GM13977 (cell line): Measurements from ENCODE around the gene ONECUT2.
"Not testable (repeated sequence)": the region's sequence is repeated elsewhere in the genome, so short reads cannot be mapped to it uniquely, and the experiment has no call there.

Experiments
- DNase-seq: peaks from one replicate; pipeline ENCODE4 v3.0.0; 2012; ENCODE audit warnings: low spot score
- in situ Hi-C: fragments of 300-500 bp; cut with MboI; formaldehyde crosslinking; loops from one replicate; pipeline ENCODE4 v1.12.0; 2022; ENCODE audit warnings: low sequenced_read_pairs, low pct_unique_long_range_greater_than_20kb, mixed read lengths, inconsistent platforms; ENCODE audit not compliant: unreplicated experiment
- TF ChIP-seq, protein P1 (sequence below): IDR thresholded peaks from 2 replicates; pipeline ENCODE4 v1.5.1; 2012; ENCODE audit warnings: mild to moderate bottlenecking, control low read depth; ENCODE audit not compliant: insufficient read depth; ENCODE audit errors: extremely low read depth, missing control alignments

ONECUT2 gene

DNA sequence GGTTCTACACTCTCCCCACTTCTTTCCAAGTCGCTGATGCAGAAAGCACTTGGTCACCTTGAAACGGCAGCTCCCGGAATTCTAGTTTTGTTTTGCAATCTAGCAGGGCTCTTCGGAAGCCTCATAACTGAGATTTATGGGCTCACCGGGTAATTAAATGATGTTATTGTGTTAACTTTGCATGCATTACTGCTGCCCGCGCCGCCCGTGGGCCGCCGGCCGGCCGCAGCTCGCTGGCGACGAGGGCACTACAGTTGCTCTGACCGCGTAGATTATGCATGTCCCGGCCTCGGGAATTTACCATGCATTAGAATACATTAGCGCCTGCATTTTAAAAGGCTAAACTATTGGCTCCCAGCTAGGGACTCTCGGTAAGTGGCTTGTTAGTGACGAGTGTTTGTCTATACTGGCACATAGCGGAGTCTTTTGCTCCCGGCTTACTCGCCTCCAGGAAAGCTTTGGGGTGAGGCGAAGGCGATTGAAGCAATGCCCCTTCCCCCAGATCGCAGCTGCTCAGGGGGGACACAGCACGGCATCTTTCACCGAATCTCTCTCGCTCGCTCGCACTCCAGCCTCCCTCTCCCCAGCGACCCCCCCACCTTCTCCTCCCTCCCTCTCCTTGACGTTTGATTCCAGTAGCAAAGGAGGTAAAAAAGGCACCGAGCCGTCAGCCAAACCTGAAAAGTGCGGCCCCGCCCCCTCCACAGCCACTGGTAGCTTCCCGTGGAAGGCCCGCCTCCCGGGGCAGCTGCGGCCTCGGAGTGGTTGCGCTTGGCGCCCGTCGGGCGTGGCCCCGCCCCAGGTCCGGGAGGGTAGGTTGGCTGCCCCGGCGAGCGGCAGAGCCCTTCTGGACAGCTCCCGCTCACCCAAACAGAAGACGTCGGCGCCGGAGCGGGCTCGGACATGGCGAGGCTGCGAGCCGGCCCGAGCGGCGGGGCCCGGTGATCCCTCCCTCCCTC is at the start of gene ONECUT2:
ONECUT2 (plus strand) TSS at position 839 of the 959 bp plus-strand sequence. CDS start 343 bp downstream, outside the sequence.
- peak; percentile 93 for DNase-seq
- in situ Hi-C loops: loop anchor here (25.0 kb wide), 1 partner anchor 573 kb away; no protein-coding TSS in a partner anchor
- TF ChIP-seq, protein P1, sequence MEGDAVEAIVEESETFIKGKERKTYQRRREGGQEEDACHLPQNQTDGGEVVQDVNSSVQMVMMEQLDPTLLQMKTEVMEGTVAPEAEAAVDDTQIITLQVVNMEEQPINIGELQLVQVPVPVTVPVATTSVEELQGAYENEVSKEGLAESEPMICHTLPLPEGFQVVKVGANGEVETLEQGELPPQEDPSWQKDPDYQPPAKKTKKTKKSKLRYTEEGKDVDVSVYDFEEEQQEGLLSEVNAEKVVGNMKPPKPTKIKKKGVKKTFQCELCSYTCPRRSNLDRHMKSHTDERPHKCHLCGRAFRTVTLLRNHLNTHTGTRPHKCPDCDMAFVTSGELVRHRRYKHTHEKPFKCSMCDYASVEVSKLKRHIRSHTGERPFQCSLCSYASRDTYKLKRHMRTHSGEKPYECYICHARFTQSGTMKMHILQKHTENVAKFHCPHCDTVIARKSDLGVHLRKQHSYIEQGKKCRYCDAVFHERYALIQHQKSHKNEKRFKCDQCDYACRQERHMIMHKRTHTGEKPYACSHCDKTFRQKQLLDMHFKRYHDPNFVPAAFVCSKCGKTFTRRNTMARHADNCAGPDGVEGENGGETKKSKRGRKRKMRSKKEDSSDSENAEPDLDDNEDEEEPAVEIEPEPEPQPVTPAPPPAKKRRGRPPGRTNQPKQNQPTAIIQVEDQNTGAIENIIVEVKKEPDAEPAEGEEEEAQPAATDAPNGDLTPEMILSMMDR: no peak

DNA sequence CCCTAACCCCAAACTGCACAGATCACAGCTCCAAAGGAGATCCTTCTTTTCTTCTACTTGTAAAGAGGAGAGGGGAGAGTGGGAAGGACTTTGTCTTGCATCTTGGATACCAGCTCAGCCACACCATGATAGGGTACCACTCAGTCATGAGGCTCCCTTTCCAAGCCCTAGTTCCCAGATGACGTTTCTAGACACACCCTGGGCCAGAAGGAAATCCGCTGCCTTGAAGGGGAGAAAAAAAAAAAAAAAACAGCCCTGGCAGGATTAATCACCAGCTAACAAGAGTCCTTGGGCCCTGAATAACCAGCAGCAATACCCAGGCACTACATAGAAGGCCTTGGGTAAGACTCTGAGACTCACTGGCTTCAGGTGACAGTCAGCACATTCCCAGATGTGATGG is 45.9 kb upstream of the ONECUT2 start:
- DNase-seq: no peak
- TF ChIP-seq, protein P1: no peak
- in situ Hi-C loops: no loop called here

DNA sequence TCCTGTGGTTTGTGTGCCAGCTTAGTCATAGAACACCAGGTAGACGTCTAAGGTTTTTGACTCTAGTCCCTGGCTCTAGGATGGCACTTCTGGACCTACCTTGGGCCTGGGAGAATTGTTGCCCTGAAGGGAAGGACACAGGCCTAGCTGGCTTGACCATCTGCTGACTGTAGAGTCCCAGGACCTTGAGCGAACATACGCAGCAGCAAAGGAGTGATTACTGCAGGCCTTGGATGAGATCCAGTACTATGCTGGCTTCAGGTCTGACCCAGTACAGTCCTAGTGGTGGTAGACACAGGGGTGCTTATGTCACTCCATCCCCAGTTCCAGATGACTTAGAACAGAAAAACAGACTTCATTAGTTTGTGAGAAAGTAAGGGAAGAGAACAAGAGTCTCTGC is 45.1 kb upstream of the ONECUT2 start:
- DNase-seq: no peak
- TF ChIP-seq, protein P1: no peak
- in situ Hi-C loops: no loop called here

DNA sequence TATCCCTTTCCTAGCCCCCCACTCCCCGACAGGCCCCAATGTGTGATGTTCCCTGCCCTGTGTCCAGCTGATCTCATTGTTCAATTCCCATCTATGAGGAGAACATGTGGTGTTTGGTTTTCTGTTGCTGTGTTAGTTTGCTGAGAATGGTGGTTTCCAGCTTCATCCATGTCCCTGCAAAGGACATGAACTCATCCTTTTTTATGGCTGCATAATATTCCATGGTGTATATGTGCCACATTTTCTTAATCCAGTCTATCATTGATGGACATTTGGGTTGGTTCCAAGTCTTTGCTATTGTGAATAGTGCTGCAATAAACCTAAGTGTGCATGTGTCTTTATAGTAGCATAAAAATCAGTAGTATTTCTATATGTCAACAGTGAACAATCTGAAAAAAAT is 40.4 kb upstream of the ONECUT2 start:
- DNase-seq, in situ Hi-C loops: not testable (repeated sequence)

DNA sequence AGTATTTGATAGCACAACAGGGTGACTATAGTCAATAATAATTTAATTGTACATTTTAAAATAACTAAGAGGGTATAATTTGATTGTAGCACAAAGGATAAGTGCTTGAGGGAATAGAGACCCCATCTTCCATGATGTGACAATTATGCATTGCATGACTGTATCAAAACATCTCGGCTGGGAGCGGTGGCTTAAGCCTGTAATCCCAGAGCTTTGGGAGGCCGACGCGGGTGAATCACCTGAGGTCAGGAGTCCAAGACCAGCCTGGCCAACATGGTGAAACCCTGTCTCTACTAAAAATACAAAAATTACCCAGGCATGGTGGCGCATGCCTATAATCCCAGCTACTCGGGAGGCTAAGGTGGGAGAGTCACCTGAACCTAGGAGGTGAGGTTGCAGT is 38.3 kb upstream of the ONECUT2 start:
- DNase-seq, in situ Hi-C loops: not testable (repeated sequence)

DNA sequence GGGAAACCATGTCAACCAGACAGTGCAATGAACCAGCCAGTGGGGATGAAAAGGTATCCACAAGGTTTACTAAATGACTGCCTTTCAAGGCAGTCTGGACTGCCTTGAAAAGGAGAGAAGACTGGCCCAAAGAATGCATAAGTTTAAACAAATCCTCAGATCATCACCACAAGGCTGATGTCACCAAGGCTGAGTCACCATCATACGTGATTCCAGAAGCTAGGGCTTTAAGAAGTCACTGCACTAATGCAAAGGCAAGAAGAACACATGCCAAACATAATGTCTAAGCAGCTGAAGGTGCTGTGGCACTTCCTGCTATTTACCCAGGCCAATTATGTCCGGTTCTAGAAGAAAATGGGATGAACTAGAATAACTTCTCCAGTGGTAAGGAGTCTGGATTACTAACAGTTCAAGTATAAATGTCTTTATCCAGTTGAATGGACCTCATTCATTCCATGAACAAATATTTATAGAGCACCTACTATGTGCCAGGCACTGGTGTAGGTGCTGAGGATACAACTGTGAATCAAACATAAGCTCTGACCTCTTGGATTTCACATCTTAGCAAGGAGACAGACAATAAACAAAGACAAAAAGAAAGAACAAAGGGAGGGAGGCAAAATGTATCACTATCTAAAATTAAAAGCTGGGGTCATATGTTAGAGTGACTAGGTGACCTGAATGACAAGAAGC is 37.6 kb upstream of the ONECUT2 start:
- in situ Hi-C loops: no loop called here
- TF ChIP-seq, protein P1: no peak
- no peak for DNase-seq

DNA sequence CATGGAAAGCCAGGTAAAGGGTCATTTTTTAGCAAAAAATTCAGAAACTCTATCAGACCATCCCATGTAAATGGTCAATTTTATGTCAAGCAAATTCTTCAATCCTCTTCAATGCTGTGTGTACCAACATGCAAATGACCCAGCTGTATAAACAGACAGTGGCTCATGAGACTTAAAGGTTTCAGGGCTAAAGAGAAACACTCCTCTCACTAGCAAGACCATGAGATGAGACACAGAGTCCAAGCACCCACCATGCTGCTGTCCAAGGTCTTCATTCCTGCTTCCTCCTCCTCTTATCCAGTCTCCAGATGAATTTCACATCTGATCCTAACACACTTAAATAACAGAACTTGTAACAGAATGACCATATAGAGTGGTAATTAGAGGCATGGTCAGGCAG is 30.8 kb upstream of the ONECUT2 start:
- no peak for DNase-seq
- in situ Hi-C loops: no loop called here
- TF ChIP-seq, protein P1: no peak
